ENCODE results near the gene CSRNP3.

GRCh38 chr2:165697748-165698443 lies 228.4 kb downstream of the CSRNP3 start:
- TF ChIP-seq CTCF (IDR thresholded peaks at IDR 0.05) (no peak), POLR2A (IDR thresholded peaks at IDR 0.05) (no peak)
